PC-9 (cell line): ENCODE results near the gene BICRAL.

ENCODE experiments used
- EZH2 ChIP-seq: fragments of 200-600 bp; sonication (generic); IDR thresholded peaks from 2 replicates; pipeline ENCODE4 v1.8.0; 2017; ENCODE audit warnings: antibody characterized with exemption, low read depth
- TF ChIP-seq, protein P1 (sequence below): fragments of 200-600 bp; sonication (generic); conservative IDR thresholded peaks from 2 replicates; pipeline ENCODE4 v1.6.1; 2017; ENCODE audit warnings: mixed run types, antibody characterized with exemption, mild to moderate bottlenecking, moderate library complexity

- TF ChIP-seq, protein P1, sequence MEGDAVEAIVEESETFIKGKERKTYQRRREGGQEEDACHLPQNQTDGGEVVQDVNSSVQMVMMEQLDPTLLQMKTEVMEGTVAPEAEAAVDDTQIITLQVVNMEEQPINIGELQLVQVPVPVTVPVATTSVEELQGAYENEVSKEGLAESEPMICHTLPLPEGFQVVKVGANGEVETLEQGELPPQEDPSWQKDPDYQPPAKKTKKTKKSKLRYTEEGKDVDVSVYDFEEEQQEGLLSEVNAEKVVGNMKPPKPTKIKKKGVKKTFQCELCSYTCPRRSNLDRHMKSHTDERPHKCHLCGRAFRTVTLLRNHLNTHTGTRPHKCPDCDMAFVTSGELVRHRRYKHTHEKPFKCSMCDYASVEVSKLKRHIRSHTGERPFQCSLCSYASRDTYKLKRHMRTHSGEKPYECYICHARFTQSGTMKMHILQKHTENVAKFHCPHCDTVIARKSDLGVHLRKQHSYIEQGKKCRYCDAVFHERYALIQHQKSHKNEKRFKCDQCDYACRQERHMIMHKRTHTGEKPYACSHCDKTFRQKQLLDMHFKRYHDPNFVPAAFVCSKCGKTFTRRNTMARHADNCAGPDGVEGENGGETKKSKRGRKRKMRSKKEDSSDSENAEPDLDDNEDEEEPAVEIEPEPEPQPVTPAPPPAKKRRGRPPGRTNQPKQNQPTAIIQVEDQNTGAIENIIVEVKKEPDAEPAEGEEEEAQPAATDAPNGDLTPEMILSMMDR = no peak
- no peak for TF ChIP-seq EZH2
These were observed 91.5 kb downstream of the BICRAL start for GRCh38 chr6:42873313-42873712.
